ENCODE results near the gene RAPGEF2.
"Not testable (repeated sequence)": the region's sequence is repeated elsewhere in the genome, so short reads cannot be mapped to it uniquely, and the experiment has no call there.

Gene RAPGEF2

GRCh38 chr4:159303435-159303834 is 200.6 kb downstream of the RAPGEF2 start:
- no peak for DNase-seq (ENCODE audit: low read depth, low spot score)
- H3K36me3 ChIP-seq (ENCODE audit: insufficient read depth, insufficient read length, low read length) = no peaks in the 10 kb centered on the region
- TF ChIP-seq ZNF274 (IDR thresholded peaks at IDR 0.05; ENCODE audit: low read depth, low read length) (no peak), SUZ12 (IDR thresholded peaks at IDR 0.05; ENCODE audit: extremely low read depth, insufficient read depth, insufficient read length) (no peak), YY1 (IDR thresholded peaks at IDR 0.05; ENCODE audit: insufficient read depth, insufficient read length) (no peak)
- H3K4me3 ChIP-seq (ENCODE audit: insufficient read length, low read depth) = no peak overlapping the region
- no peak overlapping the region for H3K9ac ChIP-seq (ENCODE audit: insufficient read length, low read depth)
- H3K27me3 ChIP-seq (ENCODE audit: insufficient read depth, insufficient read length) = no peaks in the 10 kb centered on the region
- H3K4me1 ChIP-seq (ENCODE audit: insufficient read depth, insufficient read length) = no peaks in the 10 kb centered on the region
- H3K9me3 ChIP-seq (ENCODE audit: insufficient read depth, low read length) = no peaks in the 10 kb centered on the region

- Histone ChIP-seq H3K36me3 (ENCODE audit: insufficient read depth, insufficient read length, low read length) (no peaks in the 10 kb centered on the region), H3K4me1 (ENCODE audit: insufficient read depth, insufficient read length) (no peaks in the 10 kb centered on the region), H3K9ac (ENCODE audit: insufficient read length, low read depth) (no peak overlapping the region), H3K4me3 (ENCODE audit: insufficient read length, low read depth) (no peak overlapping the region), H3K9me3 (ENCODE audit: insufficient read depth, low read length) (no peaks in the 10 kb centered on the region), H3K27me3 (ENCODE audit: insufficient read depth, insufficient read length) (no peaks in the 10 kb centered on the region)
- no peak for TF ChIP-seq ZNF274 (IDR thresholded peaks at IDR 0.05; ENCODE audit: low read depth, low read length)
- TF ChIP-seq SUZ12 (IDR thresholded peaks at IDR 0.05; ENCODE audit: extremely low read depth, insufficient read depth, insufficient read length) = no peak
- TF ChIP-seq YY1 (IDR thresholded peaks at IDR 0.05; ENCODE audit: insufficient read depth, insufficient read length) = no peak
- no peak for DNase-seq (ENCODE audit: low read depth, low spot score)
Observed at GRCh38 chr4:159305129-159305528, 202.2 kb downstream of the RAPGEF2 start.

GRCh38 chr4:159307929-159308328 is 205.1 kb downstream of the RAPGEF2 start:
- Histone ChIP-seq H3K9me3 (ENCODE audit: insufficient read depth, low read length) (no peaks in the 10 kb centered on the region), H3K36me3 (ENCODE audit: insufficient read depth, insufficient read length, low read length) (no peaks in the 10 kb centered on the region), H3K9ac (ENCODE audit: insufficient read length, low read depth) (no peak overlapping the region), H3K4me1 (ENCODE audit: insufficient read depth, insufficient read length) (no peaks in the 10 kb centered on the region), H3K4me3 (ENCODE audit: insufficient read length, low read depth) (no peak overlapping the region), H3K27me3 (ENCODE audit: insufficient read depth, insufficient read length) (no peaks in the 10 kb centered on the region)
- no peak for DNase-seq (ENCODE audit: low read depth, low spot score)
- no peak for TF ChIP-seq SUZ12 (IDR thresholded peaks at IDR 0.05; ENCODE audit: extremely low read depth, insufficient read depth, insufficient read length)
- TF ChIP-seq YY1 (IDR thresholded peaks at IDR 0.05; ENCODE audit: insufficient read depth, insufficient read length) = no peak
- TF ChIP-seq ZNF274 (IDR thresholded peaks at IDR 0.05; ENCODE audit: low read depth, low read length) = no peak

- Histone ChIP-seq H3K4me3 (ENCODE audit: insufficient read length, low read depth) (no peak overlapping the region), H3K4me1 (ENCODE audit: insufficient read depth, insufficient read length) (no peaks in the 10 kb centered on the region), H3K9me3 (ENCODE audit: insufficient read depth, low read length) (no peaks in the 10 kb centered on the region), H3K9ac (ENCODE audit: insufficient read length, low read depth) (no peak overlapping the region), H3K27me3 (ENCODE audit: insufficient read depth, insufficient read length) (no peaks in the 10 kb centered on the region), H3K36me3 (ENCODE audit: insufficient read depth, insufficient read length, low read length) (no peaks in the 10 kb centered on the region)
- TF ChIP-seq ZNF274 (IDR thresholded peaks at IDR 0.05; ENCODE audit: low read depth, low read length) (no peak), YY1 (IDR thresholded peaks at IDR 0.05; ENCODE audit: insufficient read depth, insufficient read length) (no peak), SUZ12 (IDR thresholded peaks at IDR 0.05; ENCODE audit: extremely low read depth, insufficient read depth, insufficient read length) (no peak)
- DNase-seq (ENCODE audit: low read depth, low spot score) = no peak
Observed at GRCh38 chr4:159308566-159309340, 205.9 kb downstream of the RAPGEF2 start.

DNA sequence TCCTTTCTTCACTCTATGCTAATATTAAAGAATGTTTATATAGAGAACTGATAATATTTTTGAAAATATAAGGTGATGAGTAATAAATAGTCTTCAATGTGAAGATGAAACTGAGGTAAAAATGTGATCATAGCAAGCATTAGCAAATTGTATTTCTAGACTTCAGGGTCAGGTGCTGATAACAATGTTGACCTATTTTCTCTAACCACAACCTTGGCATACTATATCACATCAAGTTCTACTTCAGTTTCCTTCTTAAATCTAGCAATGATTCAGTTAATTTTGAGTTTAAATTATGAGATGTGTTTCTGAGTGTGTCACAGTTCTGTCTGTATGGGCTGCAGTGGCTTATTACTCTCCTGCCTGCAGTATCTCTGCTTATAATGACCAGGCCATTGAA is 209.4 kb downstream of the RAPGEF2 start:
- TF ChIP-seq ZNF274 (IDR thresholded peaks at IDR 0.05; ENCODE audit: low read depth, low read length) (no peak), YY1 (IDR thresholded peaks at IDR 0.05; ENCODE audit: insufficient read depth, insufficient read length) (no peak), SUZ12 (IDR thresholded peaks at IDR 0.05; ENCODE audit: extremely low read depth, insufficient read depth, insufficient read length) (no peak)
- H3K27me3 ChIP-seq (ENCODE audit: insufficient read depth, insufficient read length) = no peaks in the 10 kb centered on the region
- no peak overlapping the region for H3K4me3 ChIP-seq (ENCODE audit: insufficient read length, low read depth)
- no peak overlapping the region for H3K9ac ChIP-seq (ENCODE audit: insufficient read length, low read depth)
- H3K36me3 ChIP-seq (ENCODE audit: insufficient read depth, insufficient read length, low read length) = peaks cover 9% of the 10 kb centered on the region
- no peak for DNase-seq (ENCODE audit: low read depth, low spot score)
- no peaks in the 10 kb centered on the region for H3K4me1 ChIP-seq (ENCODE audit: insufficient read depth, insufficient read length)
- H3K9me3 ChIP-seq (ENCODE audit: insufficient read depth, low read length) = no peaks in the 10 kb centered on the region

GRCh38 chr4:159315879-159316278 is 213.0 kb downstream of the RAPGEF2 start:
- not testable (repeated sequence) for H3K4me3 ChIP-seq (ENCODE audit: insufficient read length, low read depth); H3K9ac ChIP-seq (ENCODE audit: insufficient read length, low read depth); DNase-seq (ENCODE audit: low read depth, low spot score); H3K27me3 ChIP-seq (ENCODE audit: insufficient read depth, insufficient read length); H3K4me1 ChIP-seq (ENCODE audit: insufficient read depth, insufficient read length); H3K9me3 ChIP-seq (ENCODE audit: insufficient read depth, low read length)
- peaks cover 10% of the 10 kb centered on the region for H3K36me3 ChIP-seq (ENCODE audit: insufficient read depth, insufficient read length, low read length)

- Histone ChIP-seq H3K4me1 (ENCODE audit: insufficient read depth, insufficient read length) (no peaks in the 10 kb centered on the region), H3K4me3 (ENCODE audit: insufficient read length, low read depth) (no peak overlapping the region), H3K27me3 (ENCODE audit: insufficient read depth, insufficient read length) (no peaks in the 10 kb centered on the region), H3K36me3 (ENCODE audit: insufficient read depth, insufficient read length, low read length) (peaks cover 12% of the 10 kb centered on the region), H3K9me3 (ENCODE audit: insufficient read depth, low read length) (no peaks in the 10 kb centered on the region), H3K9ac (ENCODE audit: insufficient read length, low read depth) (no peak overlapping the region)
- DNase-seq (ENCODE audit: low read depth, low spot score) = no peak
- TF ChIP-seq ZNF274 (IDR thresholded peaks at IDR 0.05; ENCODE audit: low read depth, low read length) (no peak), SUZ12 (IDR thresholded peaks at IDR 0.05; ENCODE audit: extremely low read depth, insufficient read depth, insufficient read length) (no peak), YY1 (IDR thresholded peaks at IDR 0.05; ENCODE audit: insufficient read depth, insufficient read length) (no peak)
Observed at GRCh38 chr4:159317203-159317602, 214.3 kb downstream of the RAPGEF2 start.
